Activated effector memory CD4-positive, alpha-beta T cell treated with Interleukin-2 at 50 U/mL for 16 hours (primary cell): Measurements from ENCODE around the gene PRKG1.
"Not testable (repeated sequence)": the region's sequence is repeated elsewhere in the genome, so short reads cannot be mapped to it uniquely, and the experiment has no call there.

Source experiments
- DNase-seq: peaks from one replicate; pipeline ENCODE4 v3.0.0-alpha.2; 2020

Gene PRKG1

GRCh38 chr10:51285601-51286000 is 211.3 kb downstream of the PRKG1 start:
- DNase-seq, result no peak

GRCh38 chr10:51288511-51288910 is 214.2 kb downstream of the PRKG1 start:
- no peak for DNase-seq

DNA sequence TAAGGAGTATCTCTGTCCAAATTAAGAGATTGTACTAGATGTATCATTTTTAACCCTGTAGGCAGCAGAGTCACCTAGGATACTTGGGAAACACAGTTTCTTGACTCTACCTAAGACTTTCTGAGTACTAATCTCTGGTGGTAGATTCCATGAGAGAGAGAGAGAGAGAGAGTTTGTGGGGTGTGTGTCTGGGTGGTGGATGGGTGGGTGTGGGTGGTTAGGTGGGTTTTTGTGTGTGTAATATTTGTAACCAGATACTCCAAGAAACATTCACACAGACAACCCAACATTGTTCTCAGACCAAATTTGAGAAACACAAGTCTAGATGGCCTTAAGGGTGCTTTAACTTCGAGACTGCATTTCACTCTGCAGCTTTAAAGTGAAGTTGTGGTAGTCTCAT is 215.2 kb downstream of the PRKG1 start:
- no peak for DNase-seq

DNA sequence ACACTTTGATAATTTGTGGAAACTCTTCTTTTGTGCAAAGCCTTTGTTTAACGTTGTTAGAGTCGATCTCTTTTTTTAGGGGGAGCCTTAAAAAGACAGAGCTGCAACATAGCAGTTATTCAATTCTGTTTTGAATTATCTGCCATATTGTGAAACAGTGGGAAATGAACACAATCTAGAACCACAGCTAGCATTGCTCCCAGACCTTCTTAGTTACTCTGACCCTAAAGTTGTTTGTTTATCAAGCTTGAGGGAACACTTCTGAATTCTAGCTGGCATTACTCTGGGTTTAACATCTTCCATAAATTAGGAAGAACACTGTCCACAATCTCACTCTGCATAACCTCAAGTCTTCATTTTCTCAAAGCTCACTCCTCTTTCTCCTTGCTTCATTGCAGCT is 217.7 kb downstream of the PRKG1 start:
- no peak for DNase-seq

GRCh38 chr10:51297438-51297837 is 223.2 kb downstream of the PRKG1 start:
- DNase-seq, result no peak

DNA sequence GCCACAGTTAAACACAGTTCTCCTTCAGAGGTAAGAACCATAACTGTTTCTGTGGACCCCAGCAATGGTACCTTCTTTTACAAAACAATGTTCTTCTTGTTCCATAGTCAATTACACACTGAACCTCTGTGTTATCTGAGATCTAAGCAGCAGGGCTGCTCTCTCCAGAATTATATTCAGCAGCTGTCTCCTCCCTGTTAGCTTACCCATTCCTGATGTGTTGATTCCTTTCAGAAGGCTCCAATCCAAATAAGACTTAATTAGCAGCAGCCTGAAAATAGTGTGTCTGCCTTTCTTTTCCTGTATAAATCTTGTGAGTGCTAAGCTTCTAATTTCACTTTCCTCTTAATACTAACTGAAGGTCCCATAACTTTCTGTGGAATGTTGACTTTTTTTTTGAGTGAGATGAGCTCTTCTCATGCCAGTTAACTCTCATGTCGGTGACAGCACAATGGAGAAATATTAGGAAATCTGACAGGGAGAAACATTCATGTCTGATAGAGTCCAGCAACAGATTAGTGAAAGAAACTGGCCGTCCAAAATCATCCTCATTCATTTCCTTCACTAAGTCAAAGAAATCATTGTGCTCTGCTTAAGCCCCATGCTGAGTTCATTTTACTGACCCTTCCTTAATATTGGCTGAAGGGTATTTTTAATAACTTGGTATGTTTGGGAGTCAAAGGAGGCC is 226.5 kb downstream of the PRKG1 start:
- no peak for DNase-seq

DNA sequence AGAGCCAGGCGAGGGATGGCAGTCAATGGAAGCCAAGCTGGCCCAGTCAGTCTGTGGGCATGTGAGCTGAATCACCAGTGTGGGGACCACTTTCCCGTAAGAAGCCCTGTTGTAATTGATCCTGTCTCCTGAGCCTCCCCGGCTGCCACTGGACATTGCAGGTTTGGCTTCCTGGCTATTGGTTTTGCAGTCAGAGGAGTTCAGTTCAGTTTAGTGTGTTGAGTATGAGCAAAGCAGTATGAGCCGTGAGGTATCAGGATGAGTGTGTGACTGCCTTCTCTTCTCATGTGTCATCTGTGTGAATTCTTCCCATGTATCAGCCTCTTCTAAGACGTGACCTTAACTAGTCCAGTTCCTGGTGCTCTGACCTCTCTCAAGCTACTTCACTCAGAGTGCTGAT is 227.4 kb downstream of the PRKG1 start:
- no peak for DNase-seq

DNA sequence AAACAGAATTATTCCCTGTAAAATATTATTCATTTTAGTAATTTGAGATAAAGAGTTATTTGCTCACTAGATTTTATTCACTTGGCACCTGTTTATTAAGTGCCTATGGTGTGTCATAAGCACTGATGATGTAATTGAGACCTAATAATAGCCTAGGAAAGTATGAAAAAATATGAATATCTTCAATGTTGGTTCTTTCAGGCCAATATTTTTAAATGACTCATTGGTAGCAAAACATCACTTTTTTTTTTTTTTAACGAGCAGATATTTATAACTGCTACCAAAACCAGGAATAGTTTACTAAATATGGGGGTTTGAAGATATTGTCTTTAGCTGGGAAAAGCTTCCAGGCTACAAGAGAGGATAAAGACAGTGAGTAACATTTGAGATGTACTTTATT is 228.0 kb downstream of the PRKG1 start:
- DNase-seq, result no peak

DNA sequence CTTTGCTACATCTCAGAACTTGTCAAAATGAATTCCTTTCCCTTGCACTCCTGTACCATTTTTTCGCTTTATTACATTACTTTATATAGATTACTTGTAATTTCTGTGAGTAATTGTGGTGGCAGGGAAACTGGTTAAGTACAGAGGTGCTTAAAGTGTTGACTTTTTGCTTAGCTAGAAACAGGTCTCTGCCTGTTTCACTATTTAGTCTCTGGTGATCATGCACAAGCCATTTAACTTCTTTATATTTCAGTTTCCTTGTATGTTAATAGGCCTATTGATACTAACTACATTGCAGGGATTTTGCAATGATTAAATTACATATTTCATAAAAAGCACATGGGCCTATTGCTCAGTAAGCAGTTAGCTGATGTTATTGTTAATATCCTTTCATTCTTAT is 233.8 kb downstream of the PRKG1 start:
- no peak for DNase-seq

- DNase-seq, result no peak
Measured at GRCh38 chr10:51311228-51311627, 236.9 kb downstream of the PRKG1 start.

DNA sequence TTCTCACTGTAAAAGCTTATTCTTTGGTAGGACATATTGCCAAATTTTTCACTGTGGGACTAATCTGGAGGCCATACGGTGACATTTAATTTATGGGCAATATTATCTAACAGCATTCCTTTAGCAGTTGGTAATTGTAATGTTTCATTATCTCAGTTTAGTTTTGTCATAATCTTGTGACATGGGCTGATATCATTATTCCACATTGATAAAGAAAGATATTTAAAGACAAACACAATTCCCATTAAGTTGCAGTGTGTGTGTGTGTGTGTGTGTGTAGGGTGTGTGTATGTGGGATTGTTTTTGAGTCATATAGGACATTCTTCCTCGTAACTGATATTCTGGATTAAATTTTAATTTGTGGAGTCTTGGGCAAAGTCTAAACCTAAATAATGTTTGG is 238.5 kb downstream of the PRKG1 start:
- DNase-seq, result no peak

- no peak for DNase-seq
Measured at GRCh38 chr10:51313251-51313650, 239.0 kb downstream of the PRKG1 start.

DNA sequence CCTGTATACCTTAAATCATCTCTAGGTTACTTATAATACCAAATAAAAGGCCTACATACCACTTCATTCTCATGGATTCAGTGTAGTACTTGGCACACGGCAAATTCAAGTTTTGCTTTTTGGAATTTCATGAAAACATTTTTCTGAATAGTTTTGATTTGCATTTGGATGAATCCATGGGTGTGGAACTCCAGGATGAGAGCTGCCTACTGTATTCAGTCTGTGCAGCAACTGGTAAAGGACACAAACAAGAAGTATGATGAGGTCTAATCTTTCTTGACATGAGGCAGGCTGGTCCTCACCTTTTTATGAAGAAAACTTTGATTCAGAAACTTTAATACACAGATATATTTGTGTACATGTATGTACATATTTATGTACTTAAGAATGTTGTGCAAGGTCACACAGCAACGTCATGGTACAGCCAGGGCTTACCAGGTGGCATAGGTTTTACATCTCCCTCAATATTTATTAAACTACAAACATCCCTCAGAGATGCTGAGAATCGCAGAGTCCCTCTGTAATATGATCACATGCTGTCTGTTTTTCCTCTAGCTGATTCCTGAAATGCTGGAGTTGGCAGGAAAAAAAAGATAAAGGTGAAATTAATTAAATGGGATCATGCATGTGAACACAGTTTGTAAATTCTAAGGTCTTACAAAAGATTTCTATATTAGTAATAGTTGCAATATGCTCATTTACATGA is 239.6 kb downstream of the PRKG1 start:
- no peak for DNase-seq

DNA sequence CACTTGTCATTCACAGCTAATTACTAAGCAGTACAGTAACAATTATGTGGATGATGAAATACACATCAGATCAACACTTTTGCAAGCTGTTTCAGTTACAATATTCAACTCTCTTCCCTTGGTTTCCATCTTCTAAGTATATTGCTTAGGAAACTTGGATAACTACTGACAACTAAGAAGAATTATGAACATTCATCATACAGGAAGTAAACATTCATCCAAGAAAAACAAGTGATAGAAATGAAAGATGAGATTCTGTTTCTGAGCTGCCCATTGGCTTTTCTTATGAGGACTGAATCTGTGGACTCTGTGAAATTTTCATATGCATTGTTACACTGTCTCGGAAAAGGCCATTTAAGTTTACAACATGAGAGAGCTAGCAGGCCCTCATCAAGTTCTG is 240.2 kb downstream of the PRKG1 start:
- DNase-seq, result no peak

GRCh38 chr10:51318399-51319172 is 244.3 kb downstream of the PRKG1 start:
- DNase-seq, result no peak

DNA sequence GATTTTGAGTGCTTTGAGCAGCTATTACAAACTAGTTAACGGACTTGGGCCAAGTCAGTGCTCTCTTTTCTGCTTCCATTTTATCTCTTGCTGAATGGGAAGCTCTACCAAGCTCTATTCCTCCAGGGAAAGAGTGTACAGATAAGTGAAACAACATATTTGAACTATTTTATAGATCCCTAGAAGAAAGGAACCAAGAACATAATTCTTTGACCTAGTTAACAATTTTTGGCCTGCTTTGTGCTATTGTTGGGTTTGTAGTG is 244.8 kb downstream of the PRKG1 start:
- DNase-seq, result no peak

DNA sequence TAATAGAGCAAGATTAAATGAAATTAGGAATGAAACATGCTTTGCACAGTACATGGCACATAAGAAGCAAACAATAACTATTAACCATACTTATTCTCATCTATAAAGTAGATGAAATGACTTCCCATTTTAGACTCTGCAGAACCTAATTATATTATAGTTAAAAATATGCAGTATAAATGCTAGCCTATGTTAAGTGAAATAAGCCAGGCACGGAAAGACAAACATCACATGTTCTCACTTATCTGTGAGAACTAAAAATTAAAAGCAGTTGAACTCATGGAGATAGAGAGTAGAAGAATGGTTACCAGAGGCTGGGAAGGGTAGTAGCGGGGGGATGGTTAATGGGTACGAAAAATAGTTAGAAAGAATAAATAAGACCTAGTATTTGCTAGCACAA is 247.0 kb downstream of the PRKG1 start:
- no peak for DNase-seq

DNA sequence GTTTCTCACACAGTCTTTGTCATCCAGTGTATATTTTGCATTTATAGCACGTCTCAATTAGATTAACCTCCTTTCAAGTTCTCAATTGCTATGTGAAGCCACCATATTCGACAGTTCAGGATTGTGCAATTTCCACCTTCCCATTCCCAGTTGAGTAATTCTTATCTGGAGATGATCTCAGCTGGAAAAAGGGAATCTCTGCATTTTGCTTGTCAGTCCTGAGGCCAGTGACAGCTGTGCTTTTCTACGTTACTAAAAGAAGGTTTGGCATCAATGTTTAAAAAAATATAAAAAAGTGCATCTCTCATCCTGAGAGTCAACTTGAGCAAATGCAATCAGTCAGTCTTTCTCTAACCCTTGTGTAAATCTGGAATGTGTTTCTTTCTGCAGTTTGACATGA is 247.7 kb downstream of the PRKG1 start:
- no peak for DNase-seq

- DNase-seq, result no peak
Measured at GRCh38 chr10:51325649-51326048, 251.4 kb downstream of the PRKG1 start.

- no peak for DNase-seq
Measured at GRCh38 chr10:51326174-51326573, 251.9 kb downstream of the PRKG1 start.

- DNase-seq, result no peak
Measured at GRCh38 chr10:51327432-51327831, 253.1 kb downstream of the PRKG1 start.

DNA sequence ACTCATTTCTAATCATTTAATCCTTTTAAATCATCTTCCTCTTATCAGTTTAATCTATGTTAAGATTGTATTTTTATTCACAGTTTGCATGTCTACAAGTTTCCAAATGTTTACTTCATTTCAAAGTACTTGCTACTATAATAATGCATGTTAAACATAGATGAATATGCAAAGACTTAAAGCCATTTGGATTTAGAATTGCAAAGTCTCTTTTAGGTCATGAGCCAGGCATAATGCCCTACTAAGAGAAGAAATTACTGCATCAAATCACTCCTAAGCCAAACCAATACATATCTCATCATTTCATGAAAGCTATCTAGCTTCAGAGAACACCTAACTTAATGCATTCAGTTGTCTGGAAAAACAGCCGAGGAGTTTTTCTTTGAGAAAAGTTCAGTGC is 266.1 kb downstream of the PRKG1 start:
- no peak for DNase-seq

GRCh38 chr10:51340845-51341610 is 266.7 kb downstream of the PRKG1 start:
- DNase-seq, result no peak

DNA sequence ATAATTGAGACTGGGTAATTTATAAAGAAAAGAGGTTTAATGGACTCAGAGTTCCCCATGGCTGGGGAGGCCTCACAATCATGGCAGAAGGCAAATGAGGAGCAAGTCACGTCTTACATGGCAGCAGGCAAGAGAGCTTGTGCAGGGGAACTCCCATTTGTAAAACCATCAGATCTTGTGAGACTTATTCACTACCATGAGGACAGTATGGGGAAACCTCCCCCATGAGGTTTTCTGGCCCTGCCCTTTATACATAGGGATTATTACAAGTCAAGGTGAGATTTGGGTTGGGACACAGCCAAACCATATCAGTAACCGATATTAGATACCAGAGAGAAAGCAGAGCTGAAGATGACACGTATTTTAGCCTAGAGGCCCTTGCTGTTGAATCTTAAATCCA is 267.5 kb downstream of the PRKG1 start:
- DNase-seq, result not testable (repeated sequence)
